Natural killer cell (primary cell): Measurements from ENCODE around the gene TRPC3. TPM values are rescaled to one million over a fixed set of nuclear protein-coding genes. Genes with fewer than 3 reads are reported as not detected.
"Not testable (repeated sequence)": the region's sequence is repeated elsewhere in the genome, so short reads cannot be mapped to it uniquely, and the experiment has no call there.

Experiments used
- ATAC-seq, 3 donors: fragments of 150-1000 bp in 2 of 3; fragments of 200-7000 bp in 1 of 3; cut with Tn5 transposase; 1 replicate in 1 of 3; 2 replicates in 2 of 3; pipeline ENCODE4 v1.10.0; 2021; ENCODE audit warnings: mild to moderate bottlenecking in 2 of 3, moderate library complexity in 2 of 3
- DNase-seq, 2 donors: peaks; one replicate each; pipeline versions ENCODE4 v3.0.0 to v3.0.0-alpha.2; 2013 to 2021; ENCODE audit warnings: mixed read lengths in 1 of 2
- H3K27ac ChIP-seq: one replicate; pipeline ENCODE4 v1.5.1; 2013; ENCODE audit warnings: mild to moderate bottlenecking, low read length
- H3K27me3 ChIP-seq: one replicate; pipeline ENCODE4 v1.6.1; 2013; ENCODE audit warnings: low read length; ENCODE audit not compliant: control insufficient read depth, insufficient read depth
- H3K36me3 ChIP-seq: one replicate; pipeline ENCODE4 v1.6.1; 2013; ENCODE audit warnings: low read length; ENCODE audit not compliant: control insufficient read depth, insufficient read depth
- H3K4me1 ChIP-seq: one replicate; pipeline ENCODE4 v1.6.1; 2013; ENCODE audit warnings: low read length; ENCODE audit not compliant: control insufficient read depth, insufficient read depth
- H3K4me3 ChIP-seq: one replicate; pipeline ENCODE4 v1.5.1; 2013; ENCODE audit warnings: low read length
- H3K9me3 ChIP-seq: one replicate; pipeline ENCODE4 v1.6.1; 2013; ENCODE audit warnings: low read length; ENCODE audit not compliant: control insufficient read depth, insufficient read depth
- H3K27ac Mint-ChIP-seq, 2 donors: one replicate each; pipeline ENCODE4 v1.8.0; 2022; ENCODE audit warnings: mild to moderate bottlenecking in 2 of 2, mixed read lengths in 2 of 2, moderate library complexity in 1 of 2
- H3K27me3 Mint-ChIP-seq, 2 donors: one replicate each; pipeline ENCODE4 v1.8.0; 2022; ENCODE audit warnings: low read depth in 2 of 2, mixed read lengths in 2 of 2
- H3K36me3 Mint-ChIP-seq: one replicate; pipeline ENCODE4 v1.8.0; 2022; ENCODE audit warnings: mixed read lengths
- H3K4me1 Mint-ChIP-seq, 2 donors: one replicate each; pipeline ENCODE4 v1.8.0; 2022; ENCODE audit warnings: mixed read lengths in 2 of 2
- H3K4me3 Mint-ChIP-seq: one replicate; pipeline ENCODE4 v1.8.0; 2022; ENCODE audit warnings: mild to moderate bottlenecking, moderate library complexity, mixed read lengths
- H3K9me3 Mint-ChIP-seq, 2 donors: one replicate each; pipeline ENCODE4 v1.8.0; 2022; ENCODE audit warnings: mixed read lengths in 2 of 2
- CTCF ChIP-seq: fragments of 200-600 bp; IDR thresholded peaks from one replicate; pipeline ENCODE4 v1.8.0; 2022; ENCODE audit warnings: antibody characterized with exemption
- WGBS: methylation state at CpG from one replicate; pipeline ENCODE4 v1.1.7; 2013; ENCODE audit warnings: missing lambda C conversion rate; ENCODE audit not compliant: insufficient coverage; 5-methylcytosine and 5-hydroxymethylcytosine counted together
- intact Hi-C: fragments of 100-400 bp; cut with micrococcal nuclease; formaldehyde crosslinking; loops from one replicate; pipeline ENCODE4 v1.14.2; 2022
- total RNA-seq, 4 donors: library from RNA; stranded (reverse); fragments of 120-200 nt in 1 of 4; gene quantifications; one replicate each; pipeline versions ENCODE4 v1.2.3 to v1.2.4, GENCODE V29; 2013 to 2022

The TRPC3 gene
- total RNA-seq, 3 donors from 2014 or later (not counting 1 experiment from before 2014, with no cell fraction given), result 0.34 to 0.88 (median 0.49) TPM

GRCh38 chr4:121927948-121928347 lies 23.9 kb downstream of the TRPC3 start:
- no peaks in the 10 kb centered on the region for H3K4me1 Mint-ChIP-seq
- Histone ChIP-seq H3K27ac (no peak overlapping the region), H3K9me3 (no peaks in the 10 kb centered on the region), H3K27me3 (peaks cover 8% of the 10 kb centered on the region), H3K36me3 (no peaks in the 10 kb centered on the region), H3K4me3 (no peak overlapping the region), H3K4me1 (no peaks in the 10 kb centered on the region)
- no peak overlapping the region for H3K27ac Mint-ChIP-seq
- no peak overlapping the region for H3K4me3 Mint-ChIP-seq
- no peaks in the 10 kb centered on the region for H3K36me3 Mint-ChIP-seq
- H3K9me3 Mint-ChIP-seq, result no peaks in the 10 kb centered on the region
- peaks cover 19 to 33% of the 10 kb centered on the region in 2 donors for H3K27me3 Mint-ChIP-seq
- no peak for TF ChIP-seq CTCF
- DNase-seq, result no peak
- intact Hi-C loops, result no loop called here
- ATAC-seq, result no peak
- WGBS, result no CpG with 5 or more reads among the region's 1 CpG

- H3K4me1 ChIP-seq, H3K4me3 Mint-ChIP-seq, H3K36me3 Mint-ChIP-seq, H3K36me3 ChIP-seq, DNase-seq, H3K27ac ChIP-seq, H3K9me3 Mint-ChIP-seq, H3K27me3 ChIP-seq, ATAC-seq, H3K4me3 ChIP-seq, intact Hi-C loops, H3K9me3 ChIP-seq, H3K27ac Mint-ChIP-seq, H3K4me1 Mint-ChIP-seq: not testable (repeated sequence)
- H3K27me3 Mint-ChIP-seq, result peaks cover 14 to 30% of the 10 kb centered on the region in 2 donors
- WGBS, result 100% methylated on average over 4 of the region's 5 CpGs
Observed at GRCh38 chr4:121926490-121926889, 25.4 kb downstream of the TRPC3 start.

GRCh38 chr4:121923306-121923705 lies 28.6 kb downstream of the TRPC3 start:
- Mint-ChIP-seq H3K27me3 (peaks cover 7 to 19% of the 10 kb centered on the region in 2 donors), H3K4me3 (no peak overlapping the region), H3K27ac (no peak overlapping the region), H3K9me3 (no peaks in the 10 kb centered on the region), H3K4me1 (no peaks in the 10 kb centered on the region), H3K36me3 (no peaks in the 10 kb centered on the region)
- ATAC-seq, result no peak
- intact Hi-C loops, result no loop called here
- no peak for TF ChIP-seq CTCF
- H3K4me1 ChIP-seq, result no peaks in the 10 kb centered on the region
- DNase-seq, result no peak
- H3K27me3 ChIP-seq, result no peaks in the 10 kb centered on the region
- H3K36me3 ChIP-seq, result no peaks in the 10 kb centered on the region
- H3K4me3 ChIP-seq, result no peak overlapping the region
- H3K27ac ChIP-seq, result no peak overlapping the region
- H3K9me3 ChIP-seq, result no peaks in the 10 kb centered on the region
- WGBS, result no CpG with 5 or more reads among the region's 1 CpG

- Histone ChIP-seq H3K27ac (no peak overlapping the region), H3K36me3 (no peaks in the 10 kb centered on the region), H3K9me3 (no peaks in the 10 kb centered on the region), H3K4me1 (no peaks in the 10 kb centered on the region), H3K4me3 (no peak overlapping the region), H3K27me3 (no peaks in the 10 kb centered on the region)
- H3K27me3 Mint-ChIP-seq, result peaks cover 4 to 37% of the 10 kb centered on the region in 2 donors
- H3K36me3 Mint-ChIP-seq, result no peaks in the 10 kb centered on the region
- H3K27ac Mint-ChIP-seq, result no peak overlapping the region
- H3K4me3 Mint-ChIP-seq, result no peak overlapping the region
- intact Hi-C loops, result no loop called here
- H3K9me3 Mint-ChIP-seq, result no peaks in the 10 kb centered on the region
- no peak for DNase-seq
- TF ChIP-seq CTCF, result no peak
- peaks cover 8% of the 10 kb centered on the region in 2 donors for H3K4me1 Mint-ChIP-seq
- no peak for ATAC-seq
- 88% methylated on average over 2 of the region's 2 CpGs for WGBS
Observed at GRCh38 chr4:121913667-121914066, 38.2 kb downstream of the TRPC3 start.
